Measurements from ENCODE around the gene INO80.

GRCh38 chr15:40990789-40991188 lies 125.3 kb downstream of the INO80 start:
- TF ChIP-seq CTCF (conservative IDR thresholded peaks at IDR 0.05) (no peak), ZFX (IDR thresholded peaks at IDR 0.05) (no peak)

Data from C4-2B (cell line).